ENCODE results near the gene SH3RF3.

DNA sequence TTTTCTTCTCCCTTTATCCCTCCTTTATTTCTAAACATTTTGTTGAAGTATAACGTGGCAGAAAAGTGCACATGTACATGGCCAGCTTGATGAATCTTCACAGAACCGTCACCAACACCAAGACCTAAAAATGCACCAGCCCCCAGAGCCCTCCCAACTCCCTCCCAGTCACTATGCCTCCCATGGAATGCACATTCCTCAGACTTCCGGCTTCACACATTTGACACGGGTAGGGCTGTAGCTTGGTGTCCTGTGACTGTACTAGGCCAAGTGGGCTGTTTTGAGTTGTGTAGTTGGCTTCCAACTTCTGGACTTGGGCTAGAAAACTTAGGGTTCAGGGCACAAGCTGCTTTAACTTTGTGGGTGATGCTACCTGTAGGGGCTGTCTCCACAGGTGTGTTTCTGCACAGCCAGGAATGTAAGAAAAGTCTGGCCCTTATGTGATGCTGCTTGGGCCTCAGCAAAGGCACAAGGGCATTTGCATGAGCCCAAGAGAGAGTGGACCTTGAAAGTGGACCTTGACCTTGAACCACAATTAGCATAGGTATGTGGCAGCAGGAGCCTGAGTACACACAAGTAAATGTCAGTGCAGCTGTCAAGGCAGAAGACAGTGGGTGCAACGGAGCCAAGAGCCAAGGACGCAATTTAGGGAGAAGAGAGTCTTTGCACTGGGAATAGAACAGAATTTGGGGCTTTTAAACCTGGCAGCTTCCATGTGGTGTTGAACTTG, 406.4 kb downstream of the SH3RF3 start:
- no peak for TF ChIP-seq CTCF (IDR thresholded peaks at IDR 0.05)
- TF ChIP-seq REST (IDR thresholded peaks at IDR 0.05; ENCODE audit: insufficient read depth in 1 of 2, low read depth in 2 of 2, low read length in 1 of 2), result no peak
- no peak for TF ChIP-seq POLR2AphosphoS5 (IDR thresholded peaks at IDR 0.05; ENCODE audit: low read depth, low read length)
- no peak for TF ChIP-seq SIN3A (IDR thresholded peaks at IDR 0.05; ENCODE audit: borderline replicate concordance, insufficient read depth, low read depth, low read length)
- no peak for TF ChIP-seq TCF7L2 (IDR thresholded peaks at IDR 0.05; ENCODE audit: low read depth, low read length)

All from Panc1 (cell line).